Fibroblast of lung (primary cell): ENCODE results near the gene CCDC141.
"Not testable (repeated sequence)": the region's sequence is repeated elsewhere in the genome, so short reads cannot be mapped to it uniquely, and the experiment has no call there.

Experiments used
- CTCF ChIP-seq, 2 donors: IDR thresholded peaks in 1 of 2; conservative IDR thresholded peaks in 1 of 2; 1 replicate in 1 of 2; 2 replicates in 1 of 2; pipeline ENCODE4 v1.5.1; 2011 to 2012; ENCODE audit warnings: low read length in 2 of 2, control low read depth in 1 of 2, inconsistent platforms in 1 of 2, low read depth in 1 of 2, mild to moderate bottlenecking in 1 of 2
- EZH2 ChIP-seq: IDR thresholded peaks from 2 replicates; pipeline ENCODE4 v1.5.1; 2012; ENCODE audit warnings: low read length, control low read depth, mild to moderate bottlenecking; ENCODE audit errors: missing control alignments

- TF ChIP-seq CTCF (conservative IDR thresholded peaks at IDR 0.05 in 1 of 2, IDR thresholded peaks at IDR 0.05 in 1 of 2; ENCODE audit: low read depth in 1 of 2, low read length in 2 of 2); EZH2: not testable (repeated sequence)
Observed at GRCh38 chr2:178982652-178983051, 67.3 kb downstream of the CCDC141 start.
